ENCODE data around the gene HPS1.

HPS1 gene

GRCh38 chr10:98446661-98447221 is at the start of gene HPS1:
Gene HPS1 (minus strand): TSS chr10:98446935. CDS start chr10:98443240, 3,695 bp downstream.
- peak; percentile 80 to 84 for DNase-seq

- no peak for DNase-seq
Measured at GRCh38 chr10:98492763-98493162, 46.0 kb upstream of the HPS1 start.

GRCh38 chr10:98489561-98490481 is 43.1 kb upstream of the HPS1 start:
- no peak for DNase-seq

- no peak for DNase-seq
Measured at GRCh38 chr10:98488669-98489430, 42.1 kb upstream of the HPS1 start.

GRCh38 chr10:98487649-98488048 is 40.9 kb upstream of the HPS1 start:
- no peak for DNase-seq

GRCh38 chr10:98486421-98486820 is 39.7 kb upstream of the HPS1 start:
- DNase-seq: no peak

GRCh38 chr10:98485959-98486358 is 39.2 kb upstream of the HPS1 start:
- no peak for DNase-seq

GRCh38 chr10:98483658-98484057 is 36.9 kb upstream of the HPS1 start:
- DNase-seq: no peak

GRCh38 chr10:98482096-98482495 is 35.4 kb upstream of the HPS1 start:
- DNase-seq: no peak

GRCh38 chr10:98481404-98481945 is 34.7 kb upstream of the HPS1 start:
- DNase-seq: no peak

GRCh38 chr10:98478430-98479222 is 31.9 kb upstream of the HPS1 start:
- no peak for DNase-seq

GRCh38 chr10:98477861-98478260 is 31.1 kb upstream of the HPS1 start:
- no peak for DNase-seq

- no peak for DNase-seq
Measured at GRCh38 chr10:98474628-98475027, 27.9 kb upstream of the HPS1 start.

- DNase-seq: no peak
Measured at GRCh38 chr10:98472196-98472595, 25.5 kb upstream of the HPS1 start.

- DNase-seq: no peak
Measured at GRCh38 chr10:98470850-98471249, 24.1 kb upstream of the HPS1 start.

- DNase-seq: no peak
Measured at GRCh38 chr10:98469001-98469931, 22.5 kb upstream of the HPS1 start.

- DNase-seq: peak; percentile 44 to 46
Measured at GRCh38 chr10:98467506-98468318, 21.0 kb upstream of the HPS1 start.

- DNase-seq: no peak
Measured at GRCh38 chr10:98466861-98467505, 20.2 kb upstream of the HPS1 start.

GRCh38 chr10:98465866-98466265 is 19.1 kb upstream of the HPS1 start:
- no peak for DNase-seq
